Choroid plexus epithelial cell (primary cell): Measurements from ENCODE around the gene PLA2G7.

Source experiments
- DNase-seq: peaks from one replicate; pipeline ENCODE4 v3.0.0-alpha.2; 2010; ENCODE audit warnings: low read depth
- H3K4me3 ChIP-seq: 2 replicates; pipeline ENCODE4 v1.5.1; 2011; ENCODE audit warnings: low read depth, mild to moderate bottlenecking, control low read depth, low read length, moderate library complexity
- TF ChIP-seq, protein P1 (sequence below): conservative IDR thresholded peaks from 2 replicates; pipeline ENCODE4 v1.5.1; 2011; ENCODE audit warnings: low read depth, mild to moderate bottlenecking, control low read depth, inconsistent platforms, low read length, moderate library complexity

The PLA2G7 gene

DNA sequence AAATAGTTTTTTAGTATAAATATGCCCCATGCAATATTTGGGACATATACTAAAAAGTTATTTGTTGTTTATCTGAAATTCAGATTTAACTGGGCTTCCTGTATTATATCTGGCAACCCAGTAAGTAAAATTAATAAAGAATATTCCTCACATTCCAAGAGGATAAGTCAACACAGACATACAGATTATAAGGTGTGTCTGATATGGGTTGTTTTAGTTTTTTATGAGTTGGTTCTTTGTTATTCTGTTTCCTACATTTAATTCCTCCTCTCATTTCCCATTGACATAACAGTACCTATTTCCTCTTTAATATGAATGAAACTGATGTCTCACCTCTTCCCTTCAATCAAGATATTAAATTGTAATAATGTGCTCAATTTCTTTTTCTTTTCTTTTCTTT lies 1.7 kb upstream of the PLA2G7 start:
- DNase-seq: no peak
- TF ChIP-seq, protein P1, sequence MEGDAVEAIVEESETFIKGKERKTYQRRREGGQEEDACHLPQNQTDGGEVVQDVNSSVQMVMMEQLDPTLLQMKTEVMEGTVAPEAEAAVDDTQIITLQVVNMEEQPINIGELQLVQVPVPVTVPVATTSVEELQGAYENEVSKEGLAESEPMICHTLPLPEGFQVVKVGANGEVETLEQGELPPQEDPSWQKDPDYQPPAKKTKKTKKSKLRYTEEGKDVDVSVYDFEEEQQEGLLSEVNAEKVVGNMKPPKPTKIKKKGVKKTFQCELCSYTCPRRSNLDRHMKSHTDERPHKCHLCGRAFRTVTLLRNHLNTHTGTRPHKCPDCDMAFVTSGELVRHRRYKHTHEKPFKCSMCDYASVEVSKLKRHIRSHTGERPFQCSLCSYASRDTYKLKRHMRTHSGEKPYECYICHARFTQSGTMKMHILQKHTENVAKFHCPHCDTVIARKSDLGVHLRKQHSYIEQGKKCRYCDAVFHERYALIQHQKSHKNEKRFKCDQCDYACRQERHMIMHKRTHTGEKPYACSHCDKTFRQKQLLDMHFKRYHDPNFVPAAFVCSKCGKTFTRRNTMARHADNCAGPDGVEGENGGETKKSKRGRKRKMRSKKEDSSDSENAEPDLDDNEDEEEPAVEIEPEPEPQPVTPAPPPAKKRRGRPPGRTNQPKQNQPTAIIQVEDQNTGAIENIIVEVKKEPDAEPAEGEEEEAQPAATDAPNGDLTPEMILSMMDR: no peak
- H3K4me3 ChIP-seq: no peak overlapping the region

DNA sequence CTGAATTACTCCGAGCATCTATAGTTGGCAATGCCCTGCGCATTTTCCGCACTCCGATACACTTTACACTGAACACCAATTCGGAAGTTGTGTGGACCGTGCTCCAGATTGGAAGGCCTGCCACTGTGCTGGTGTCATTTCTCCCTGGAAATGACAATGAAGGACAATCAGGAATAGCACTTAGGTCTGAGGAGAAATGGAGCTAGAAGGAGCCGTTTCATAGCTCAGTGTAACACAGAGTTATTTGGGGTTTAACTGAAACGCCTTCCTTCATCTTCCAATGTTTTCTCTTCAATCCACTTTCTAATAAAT lies 501 bp upstream of the PLA2G7 start:
- no peak for DNase-seq
- TF ChIP-seq, protein P1: no peak
- no peak overlapping the region for H3K4me3 ChIP-seq

DNA sequence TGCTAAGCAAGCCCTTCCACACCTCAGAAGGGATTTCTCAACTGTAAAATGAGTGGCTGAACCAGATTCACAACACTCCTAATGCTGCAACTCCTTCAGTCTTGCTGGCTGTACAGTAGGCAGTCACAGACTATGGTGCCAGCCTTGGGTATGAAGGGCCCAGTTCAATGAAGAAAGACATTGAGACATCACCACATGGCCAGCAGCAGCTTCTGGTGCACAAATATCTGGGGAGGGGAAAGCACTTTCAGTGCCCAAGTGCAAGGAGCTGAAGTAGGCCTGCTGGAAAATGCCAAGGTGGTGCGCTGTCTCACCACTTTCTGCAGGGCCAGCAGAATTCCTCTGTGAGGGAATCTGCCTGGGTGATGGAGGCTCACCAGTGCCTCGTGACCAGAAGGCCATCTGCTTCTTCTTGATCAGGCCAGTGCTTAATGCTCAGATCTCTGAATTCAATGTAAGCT lies 1.8 kb downstream of the PLA2G7 start:
- no peak for DNase-seq
- no peak overlapping the region for H3K4me3 ChIP-seq
- TF ChIP-seq, protein P1: no peak

DNA sequence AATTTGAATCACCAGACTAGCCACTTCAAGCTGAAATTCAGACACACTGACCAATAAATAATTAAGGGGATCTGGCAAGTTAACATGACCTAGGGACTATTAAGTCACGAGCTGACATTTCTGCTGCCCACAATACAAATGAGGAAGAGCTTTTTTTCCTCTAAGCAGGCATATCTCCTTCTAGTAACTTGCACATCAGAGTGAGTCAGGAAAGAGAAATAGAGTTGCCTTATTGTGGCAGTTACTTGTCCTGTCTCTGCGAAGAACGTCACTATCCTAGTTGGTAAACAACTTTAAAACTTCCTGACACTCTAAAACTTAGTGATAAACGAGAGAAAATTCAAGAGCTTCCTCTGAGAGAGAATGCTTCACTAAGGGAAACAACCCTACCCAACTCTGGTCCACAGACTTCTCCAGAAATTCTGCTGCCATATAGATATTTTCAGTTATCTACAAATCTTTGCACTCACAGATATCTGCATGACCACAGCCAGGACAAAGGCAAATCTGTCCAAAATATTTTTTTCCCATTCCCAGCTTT lies 4.2 kb downstream of the PLA2G7 start:
- TF ChIP-seq, protein P1: no peak
- no peak overlapping the region for H3K4me3 ChIP-seq
- no peak for DNase-seq

DNA sequence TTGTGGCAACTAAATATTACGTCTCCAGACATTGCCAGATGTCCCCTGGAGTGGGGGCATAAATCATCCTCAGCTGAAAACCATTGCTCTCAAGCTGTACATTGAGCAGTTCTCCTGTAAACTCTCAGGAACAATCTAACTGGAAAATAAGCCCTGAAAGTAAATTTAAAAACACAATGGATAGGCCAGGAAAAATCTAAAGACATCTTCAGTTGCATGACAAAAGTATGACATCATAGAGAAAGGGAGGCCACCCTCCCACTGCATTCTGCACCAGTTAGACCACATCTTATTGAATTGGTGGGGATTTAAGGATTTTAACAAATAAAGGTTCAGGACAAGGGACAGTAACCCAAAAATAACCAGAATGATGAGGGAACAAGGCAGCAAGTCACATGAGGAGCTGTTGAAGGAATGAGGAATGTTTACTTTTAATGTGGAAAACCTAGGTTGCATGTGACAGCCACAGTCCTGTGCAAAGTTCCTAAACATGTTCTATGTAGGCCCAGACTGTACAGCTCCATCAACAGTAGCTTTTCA lies 5.3 kb downstream of the PLA2G7 start:
- no peak for DNase-seq
- no peak overlapping the region for H3K4me3 ChIP-seq

DNA sequence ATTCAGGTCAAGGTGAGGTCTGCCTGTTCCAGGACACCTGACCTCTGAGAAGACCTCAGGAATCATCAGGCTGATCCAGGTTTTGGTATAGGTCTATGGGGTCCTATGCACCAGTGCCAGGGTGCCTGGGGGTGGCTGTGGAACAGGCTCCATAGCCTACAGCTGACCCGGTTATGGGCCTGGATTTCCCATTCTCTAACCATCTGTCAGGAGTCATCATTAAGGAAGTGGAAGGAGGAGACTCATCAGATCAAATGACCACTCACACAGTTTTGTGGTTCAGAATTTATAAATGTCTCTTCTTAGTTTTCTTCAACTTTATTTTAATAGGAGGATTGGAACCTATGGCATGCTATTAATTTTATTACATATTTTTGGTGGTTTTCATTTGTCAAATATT lies 14.8 kb downstream of the PLA2G7 start:
- no peak overlapping the region for H3K4me3 ChIP-seq
- DNase-seq: no peak
- TF ChIP-seq, protein P1: no peak

More for the DNA sequence above, 5.3 kb downstream of the PLA2G7 start:
- TF ChIP-seq, protein P1: no peak

DNA sequence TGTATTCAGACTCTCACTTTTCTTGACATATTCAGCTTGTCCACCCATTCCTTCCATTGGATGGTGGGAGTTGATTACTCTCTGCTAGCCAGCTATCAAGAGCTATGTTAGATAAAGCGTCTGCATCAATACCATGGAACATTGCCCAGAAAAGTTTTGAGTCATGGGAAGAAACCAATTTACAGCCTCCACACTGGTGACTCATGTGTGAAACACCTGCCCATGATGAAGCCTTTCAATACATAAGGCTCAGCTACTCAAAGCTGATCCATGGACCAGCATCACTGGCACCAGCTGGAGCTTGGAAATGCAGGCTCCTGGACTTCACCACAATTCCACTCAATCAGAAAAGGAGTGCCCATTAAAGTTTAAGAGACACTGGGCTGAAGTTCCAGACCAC lies 16.1 kb downstream of the PLA2G7 start:
- TF ChIP-seq, protein P1: no peak
- DNase-seq: peak; percentile 34
- H3K4me3 ChIP-seq: no peak overlapping the region
